ENCODE results near the gene KIF3C. TPM values are rescaled to one million over a fixed set of nuclear protein-coding genes. Genes with fewer than 3 reads are reported as not detected.
"Not testable (repeated sequence)": the region's sequence is repeated elsewhere in the genome, so short reads cannot be mapped to it uniquely, and the experiment has no call there.

KIF3C gene
- total RNA-seq, 4 donors from 2014 or later = 6.6 to 14.3 (median 9.3) TPM

DNA sequence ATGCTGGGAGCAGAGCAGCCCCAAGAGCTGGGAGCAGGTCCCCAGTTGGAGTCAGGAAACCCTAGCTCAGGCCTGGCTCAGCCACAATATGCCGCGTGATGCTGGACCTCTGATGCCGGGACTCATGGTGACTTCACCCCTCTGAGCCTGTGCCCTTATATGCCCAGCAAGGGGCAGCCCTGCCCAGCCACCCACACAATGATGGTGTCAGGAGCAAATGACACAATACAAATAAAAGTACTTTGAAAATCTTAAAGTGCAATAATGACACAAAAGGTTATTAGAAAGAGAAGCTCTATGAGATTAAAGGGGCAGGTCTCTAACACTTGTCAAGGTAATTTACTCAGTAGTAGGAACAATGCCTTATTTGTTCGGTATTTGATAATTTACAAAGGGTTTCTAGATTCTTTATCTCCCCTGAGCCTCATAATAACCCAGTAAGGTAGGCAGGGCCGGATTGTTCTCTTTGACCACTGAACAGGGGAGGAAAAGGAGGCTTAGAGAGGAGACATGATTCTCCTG is 18.3 kb upstream of the KIF3C start:
- Histone ChIP-seq H3K4me3 (no peak overlapping the region), H3K27me3 (no peaks in the 10 kb centered on the region), H3K4me1 (peaks cover 22 to 30% (median 27%) of the 10 kb centered on the region in 4 donors), H3K27ac (replicated peaks in 1 of 4) (no peak overlapping the region), H3K9me3 (no peaks in the 10 kb centered on the region), H3K36me3 (no peaks in the 10 kb centered on the region)
- intact Hi-C loops (cut with DNase I) = no loop called here
- TF ChIP-seq, protein P1, sequence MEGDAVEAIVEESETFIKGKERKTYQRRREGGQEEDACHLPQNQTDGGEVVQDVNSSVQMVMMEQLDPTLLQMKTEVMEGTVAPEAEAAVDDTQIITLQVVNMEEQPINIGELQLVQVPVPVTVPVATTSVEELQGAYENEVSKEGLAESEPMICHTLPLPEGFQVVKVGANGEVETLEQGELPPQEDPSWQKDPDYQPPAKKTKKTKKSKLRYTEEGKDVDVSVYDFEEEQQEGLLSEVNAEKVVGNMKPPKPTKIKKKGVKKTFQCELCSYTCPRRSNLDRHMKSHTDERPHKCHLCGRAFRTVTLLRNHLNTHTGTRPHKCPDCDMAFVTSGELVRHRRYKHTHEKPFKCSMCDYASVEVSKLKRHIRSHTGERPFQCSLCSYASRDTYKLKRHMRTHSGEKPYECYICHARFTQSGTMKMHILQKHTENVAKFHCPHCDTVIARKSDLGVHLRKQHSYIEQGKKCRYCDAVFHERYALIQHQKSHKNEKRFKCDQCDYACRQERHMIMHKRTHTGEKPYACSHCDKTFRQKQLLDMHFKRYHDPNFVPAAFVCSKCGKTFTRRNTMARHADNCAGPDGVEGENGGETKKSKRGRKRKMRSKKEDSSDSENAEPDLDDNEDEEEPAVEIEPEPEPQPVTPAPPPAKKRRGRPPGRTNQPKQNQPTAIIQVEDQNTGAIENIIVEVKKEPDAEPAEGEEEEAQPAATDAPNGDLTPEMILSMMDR (IDR thresholded peaks at IDR 0.05) = no peak
- TF ChIP-seq EP300 (IDR thresholded peaks at IDR 0.05) (no peak), POLR2AphosphoS5 (IDR thresholded peaks at IDR 0.05) (no peak), POLR2A (IDR thresholded peaks at IDR 0.05; ENCODE audit: low read depth) (no peak)
- no peak for DNase-seq (ENCODE audit: extremely low spot score)
- WGBS = 82% methylated on average over 5 of the region's 5 CpGs

DNA sequence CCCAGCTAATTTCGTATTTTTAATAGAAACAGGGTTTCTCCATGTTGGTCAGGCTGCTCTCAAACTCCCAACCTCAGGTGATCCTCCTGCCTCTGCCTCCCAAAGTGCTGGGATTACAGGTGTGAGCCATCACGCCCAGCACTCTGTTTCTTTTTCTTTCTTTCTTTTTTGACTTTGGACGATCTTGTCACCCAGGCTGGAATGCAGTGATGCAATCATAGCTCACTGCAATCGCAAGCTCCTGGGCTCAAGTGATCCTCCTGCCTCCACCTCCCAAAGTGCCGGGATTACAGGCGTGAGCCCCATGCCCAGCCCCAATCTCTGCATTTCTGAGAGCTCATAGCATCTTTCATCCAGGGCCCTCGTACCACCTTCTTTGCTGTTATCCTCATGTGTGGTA is 17.1 kb upstream of the KIF3C start:
- H3K4me3 ChIP-seq; DNase-seq (ENCODE audit: extremely low spot score); H3K9me3 ChIP-seq; intact Hi-C loops (cut with DNase I); H3K36me3 ChIP-seq; H3K27me3 ChIP-seq; H3K27ac ChIP-seq (replicated peaks in 1 of 4): not testable (repeated sequence)
- H3K4me1 ChIP-seq = peaks cover 22 to 30% (median 27%) of the 10 kb centered on the region in 4 donors
- WGBS = 83% methylated on average over 7 of the region's 7 CpGs

DNA sequence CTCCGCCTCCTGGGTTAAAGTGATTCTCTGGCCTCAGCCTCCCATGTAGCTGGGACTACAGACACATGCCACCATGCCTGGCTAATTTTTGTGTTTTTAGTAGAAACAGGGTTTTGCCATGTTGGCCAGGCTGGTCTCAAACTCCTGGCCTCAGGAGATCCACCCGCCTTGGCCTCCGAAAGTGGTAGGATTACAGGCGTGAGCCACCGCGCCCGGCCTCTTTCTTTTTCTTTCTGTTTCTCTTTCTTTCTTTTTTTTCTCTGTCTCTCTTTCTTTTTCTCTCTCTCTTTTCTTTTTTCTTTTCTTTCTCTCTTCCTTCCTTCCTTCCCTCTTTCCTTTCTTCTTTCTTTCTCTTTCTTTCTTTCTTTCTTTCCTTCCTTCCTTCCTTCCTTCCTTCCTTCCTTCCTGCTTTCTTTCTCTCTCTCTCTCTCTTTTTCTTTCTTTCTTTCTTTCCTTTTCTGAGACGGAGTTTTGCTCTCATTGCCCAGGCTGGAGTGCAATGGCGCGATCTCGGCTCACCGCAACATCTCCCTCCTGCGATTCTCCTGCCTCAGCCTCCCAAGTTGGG is 16.6 kb upstream of the KIF3C start:
- peaks cover 22 to 30% (median 27%) of the 10 kb centered on the region in 4 donors for H3K4me1 ChIP-seq
- DNase-seq (ENCODE audit: extremely low spot score); intact Hi-C loops (cut with DNase I); H3K27me3 ChIP-seq; H3K4me3 ChIP-seq; H3K27ac ChIP-seq (replicated peaks in 1 of 4); H3K36me3 ChIP-seq; H3K9me3 ChIP-seq: not testable (repeated sequence)
- 94% methylated on average over 13 of the region's 13 CpGs for WGBS

DNA sequence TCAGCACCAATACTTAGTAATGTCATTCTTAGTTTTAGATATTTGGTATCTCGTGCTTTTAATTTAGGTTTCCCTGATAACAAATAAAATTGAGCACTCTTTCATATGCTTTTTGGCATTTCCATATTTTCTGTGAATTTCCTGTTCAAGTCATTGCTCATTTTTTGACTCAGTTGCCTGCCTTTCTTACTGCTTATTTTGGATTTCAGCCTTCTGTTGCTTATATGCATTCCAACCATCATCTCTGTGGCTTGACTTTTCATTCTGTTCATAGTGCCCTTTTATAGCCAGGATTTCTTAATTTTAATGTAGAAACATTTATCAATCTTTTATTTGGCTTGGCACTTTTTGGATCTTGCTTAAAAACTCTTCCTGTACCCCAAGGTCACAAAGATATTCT is 14.5 kb upstream of the KIF3C start:
- Histone ChIP-seq H3K4me1 (peaks cover 16 to 21% (median 18%) of the 10 kb centered on the region in 4 donors), H3K4me3 (no peak overlapping the region), H3K36me3 (no peaks in the 10 kb centered on the region), H3K27ac (replicated peaks in 1 of 4) (no peak overlapping the region), H3K9me3 (no peaks in the 10 kb centered on the region), H3K27me3 (no peaks in the 10 kb centered on the region)
- 95% methylated on average over 1 of the region's 1 CpG for WGBS
- intact Hi-C loops (cut with DNase I) = no loop called here
- no peak for DNase-seq (ENCODE audit: extremely low spot score)
- TF ChIP-seq, protein P1 (IDR thresholded peaks at IDR 0.05) = no peak
- no peak for TF ChIP-seq POLR2A (IDR thresholded peaks at IDR 0.05; ENCODE audit: low read depth)
- TF ChIP-seq EP300 (IDR thresholded peaks at IDR 0.05) = no peak
- no peak for TF ChIP-seq POLR2AphosphoS5 (IDR thresholded peaks at IDR 0.05)

DNA sequence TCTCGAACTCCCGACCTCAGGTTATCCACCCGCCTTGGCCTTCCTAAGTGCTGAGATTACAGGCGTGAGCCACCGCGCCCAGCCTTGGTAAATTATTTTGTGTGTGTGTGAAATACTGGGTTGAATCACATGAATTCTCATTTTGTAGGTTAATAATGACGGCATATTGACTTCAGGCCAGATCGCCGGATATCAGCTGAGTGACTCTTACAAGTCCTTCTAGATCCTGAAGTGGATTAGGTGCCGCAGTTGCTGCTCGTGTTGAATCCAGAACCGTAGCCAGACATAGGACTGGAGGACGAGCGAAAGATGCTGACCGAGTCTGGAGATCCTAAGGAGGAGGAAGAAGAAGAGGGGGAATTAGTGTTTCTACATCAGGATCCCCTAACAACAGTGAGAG is 12.2 kb upstream of the KIF3C start:
- Histone ChIP-seq H3K27me3 (no peaks in the 10 kb centered on the region), H3K9me3 (no peaks in the 10 kb centered on the region), H3K36me3 (no peaks in the 10 kb centered on the region), H3K4me3 (no peak overlapping the region), H3K27ac (replicated peaks in 1 of 4) (no peak overlapping the region), H3K4me1 (peaks cover 3 to 9% (median 7%) of the 10 kb centered on the region in 4 donors)
- 91% methylated on average over 15 of the region's 15 CpGs for WGBS
- no peak for TF ChIP-seq POLR2A (IDR thresholded peaks at IDR 0.05; ENCODE audit: low read depth)
- TF ChIP-seq, protein P1 (IDR thresholded peaks at IDR 0.05) = no peak
- no peak for TF ChIP-seq EP300 (IDR thresholded peaks at IDR 0.05)
- no peak for TF ChIP-seq POLR2AphosphoS5 (IDR thresholded peaks at IDR 0.05)
- DNase-seq (ENCODE audit: extremely low spot score) = no peak
- intact Hi-C loops (cut with DNase I) = no loop called here

DNA sequence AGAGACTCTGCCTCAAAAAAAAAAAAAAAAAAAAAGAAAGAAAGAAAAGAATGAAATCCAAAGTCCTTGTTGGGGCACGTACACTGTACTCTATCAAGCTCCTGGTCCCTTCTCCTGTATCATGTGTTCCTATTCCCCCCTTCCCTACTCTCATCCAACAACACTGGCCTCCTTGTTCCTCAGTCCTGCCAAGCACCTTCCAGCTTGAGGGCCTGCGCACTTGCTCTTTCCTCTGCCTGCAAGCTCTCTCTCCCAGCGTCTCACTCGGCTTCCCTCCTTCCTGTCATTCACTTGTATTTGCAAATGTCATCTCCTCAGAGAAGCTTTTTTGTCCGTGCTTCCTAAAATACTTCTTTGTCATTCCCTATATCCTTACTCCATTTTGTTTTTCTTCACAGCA is 10.8 kb upstream of the KIF3C start:
- no peaks in the 10 kb centered on the region for H3K9me3 ChIP-seq
- H3K36me3 ChIP-seq = no peaks in the 10 kb centered on the region
- no peak for TF ChIP-seq EP300 (IDR thresholded peaks at IDR 0.05)
- no peak for TF ChIP-seq POLR2A (IDR thresholded peaks at IDR 0.05; ENCODE audit: low read depth)
- TF ChIP-seq POLR2AphosphoS5 (IDR thresholded peaks at IDR 0.05) = no peak
- TF ChIP-seq, protein P1 (IDR thresholded peaks at IDR 0.05) = no peak
- no peak for DNase-seq (ENCODE audit: extremely low spot score)
- peaks cover 3 to 9% (median 7%) of the 10 kb centered on the region in 4 donors for H3K4me1 ChIP-seq
- H3K4me3 ChIP-seq = no peak overlapping the region
- H3K27me3 ChIP-seq = no peaks in the 10 kb centered on the region
- intact Hi-C loops (cut with DNase I) = no loop called here
- H3K27ac ChIP-seq (replicated peaks in 1 of 4) = no peak overlapping the region
- WGBS = 85% methylated on average over 5 of the region's 5 CpGs
